Stimulated activated naive CD8-positive, alpha-beta T cell treated with anti-CD3 and anti-CD28 coated beads, Interleukin-15, Interleukin-2, amounts not matched to agents 100 ng/mL and 50 ng/mL, for 24 hours (primary cell): Measurements from ENCODE around the gene FOXF2.

Experiments used
- H3K27ac Mint-ChIP-seq: one replicate; pipeline ENCODE4 v1.8.0; 2021; ENCODE audit warnings: mild to moderate bottlenecking, mixed read lengths
- H3K27me3 Mint-ChIP-seq: one replicate; pipeline ENCODE4 v1.8.0; 2021; ENCODE audit warnings: mixed read lengths
- H3K36me3 Mint-ChIP-seq: one replicate; pipeline ENCODE4 v1.8.0; 2021; ENCODE audit warnings: low read depth, mixed read lengths
- H3K4me1 Mint-ChIP-seq: one replicate; pipeline ENCODE4 v1.8.0; 2021; ENCODE audit warnings: low read depth, mixed read lengths
- H3K4me3 Mint-ChIP-seq: one replicate; pipeline ENCODE4 v1.8.0; 2021; ENCODE audit warnings: mild to moderate bottlenecking, mixed read lengths
- H3K9me3 Mint-ChIP-seq: one replicate; pipeline ENCODE4 v1.8.0; 2021; ENCODE audit warnings: mixed read lengths

FOXF2 gene

GRCh38 chr6:1383729-1384548 is 5.4 kb upstream of the FOXF2 start:
- H3K27me3 Mint-ChIP-seq: peaks cover 81% of the 10 kb centered on the region

GRCh38 chr6:1384549-1385128 is 4.7 kb upstream of the FOXF2 start:
- Mint-ChIP-seq H3K36me3 (no peaks in the 10 kb centered on the region), H3K4me1 (peaks cover 36% of the 10 kb centered on the region), H3K27ac (no peak overlapping the region), H3K4me3 (no peak overlapping the region), H3K9me3 (no peaks in the 10 kb centered on the region), H3K27me3 (peaks cover 78% of the 10 kb centered on the region)

More at GRCh38 chr6:1383729-1384548, 5.4 kb upstream of the FOXF2 start:
- no peaks in the 10 kb centered on the region for H3K36me3 Mint-ChIP-seq
- H3K9me3 Mint-ChIP-seq: no peaks in the 10 kb centered on the region
- H3K27ac Mint-ChIP-seq: no peak overlapping the region
- H3K4me3 Mint-ChIP-seq: no peak overlapping the region
- peaks cover 41% of the 10 kb centered on the region for H3K4me1 Mint-ChIP-seq

- no peaks in the 10 kb centered on the region for H3K9me3 Mint-ChIP-seq
- H3K27me3 Mint-ChIP-seq: peaks cover 70% of the 10 kb centered on the region
- peak overlapping the region; percentile 7 for H3K27ac Mint-ChIP-seq
- H3K36me3 Mint-ChIP-seq: no peaks in the 10 kb centered on the region
- no peak overlapping the region for H3K4me3 Mint-ChIP-seq
- peaks cover 30% of the 10 kb centered on the region for H3K4me1 Mint-ChIP-seq
Measured at GRCh38 chr6:1385129-1386037, 4.0 kb upstream of the FOXF2 start.

- Mint-ChIP-seq H3K27ac (no peak overlapping the region), H3K4me3 (no peak overlapping the region), H3K4me1 (peaks cover 22% of the 10 kb centered on the region)
Measured at GRCh38 chr6:1386038-1386709, 3.2 kb upstream of the FOXF2 start.

GRCh38 chr6:1387538-1387875 is 1.9 kb upstream of the FOXF2 start:
- no peaks in the 10 kb centered on the region for H3K9me3 Mint-ChIP-seq
- H3K4me3 Mint-ChIP-seq: no peak overlapping the region
- no peaks in the 10 kb centered on the region for H3K36me3 Mint-ChIP-seq
- H3K27ac Mint-ChIP-seq: no peak overlapping the region
- peaks cover 21% of the 10 kb centered on the region for H3K4me1 Mint-ChIP-seq
- peaks cover 74% of the 10 kb centered on the region for H3K27me3 Mint-ChIP-seq

More at GRCh38 chr6:1386038-1386709, 3.2 kb upstream of the FOXF2 start:
- Mint-ChIP-seq H3K9me3 (no peaks in the 10 kb centered on the region), H3K27me3 (peaks cover 66% of the 10 kb centered on the region), H3K36me3 (no peaks in the 10 kb centered on the region)

GRCh38 chr6:1387876-1388629 is 1.3 kb upstream of the FOXF2 start:
- Mint-ChIP-seq H3K4me1 (peaks cover 21% of the 10 kb centered on the region), H3K4me3 (peak overlapping the region; percentile 26), H3K27me3 (peaks cover 71% of the 10 kb centered on the region), H3K9me3 (no peaks in the 10 kb centered on the region), H3K27ac (no peak overlapping the region), H3K36me3 (no peaks in the 10 kb centered on the region)

GRCh38 chr6:1388630-1389368 is 577 bp upstream of the FOXF2 start:
- peaks cover 21% of the 10 kb centered on the region for H3K4me1 Mint-ChIP-seq
- H3K36me3 Mint-ChIP-seq: no peaks in the 10 kb centered on the region
- H3K27me3 Mint-ChIP-seq: peaks cover 69% of the 10 kb centered on the region
- H3K9me3 Mint-ChIP-seq: no peaks in the 10 kb centered on the region
- H3K4me3 Mint-ChIP-seq: peak overlapping the region; percentile 54
- no peak overlapping the region for H3K27ac Mint-ChIP-seq

- peaks cover 15% of the 10 kb centered on the region for H3K4me1 Mint-ChIP-seq
- peaks cover 75% of the 10 kb centered on the region for H3K27me3 Mint-ChIP-seq
- H3K36me3 Mint-ChIP-seq: no peaks in the 10 kb centered on the region
- H3K27ac Mint-ChIP-seq: no peak overlapping the region
- H3K9me3 Mint-ChIP-seq: no peaks in the 10 kb centered on the region
- H3K4me3 Mint-ChIP-seq: peak overlapping the region; percentile 57
Measured at GRCh38 chr6:1390133-1390945, 963 bp downstream of the FOXF2 start.

GRCh38 chr6:1390946-1391799 is 1.8 kb downstream of the FOXF2 start:
- H3K9me3 Mint-ChIP-seq: no peaks in the 10 kb centered on the region
- peaks cover 11% of the 10 kb centered on the region for H3K4me1 Mint-ChIP-seq
- H3K27ac Mint-ChIP-seq: no peak overlapping the region
- H3K27me3 Mint-ChIP-seq: peaks cover 76% of the 10 kb centered on the region
- H3K4me3 Mint-ChIP-seq: no peak overlapping the region
- H3K36me3 Mint-ChIP-seq: no peaks in the 10 kb centered on the region

- H3K27ac Mint-ChIP-seq: no peak overlapping the region
- no peaks in the 10 kb centered on the region for H3K36me3 Mint-ChIP-seq
- peaks cover 76% of the 10 kb centered on the region for H3K27me3 Mint-ChIP-seq
- no peak overlapping the region for H3K4me3 Mint-ChIP-seq
- peaks cover 14% of the 10 kb centered on the region for H3K4me1 Mint-ChIP-seq
- no peaks in the 10 kb centered on the region for H3K9me3 Mint-ChIP-seq
Measured at GRCh38 chr6:1391800-1392309, 2.5 kb downstream of the FOXF2 start.

- Mint-ChIP-seq H3K27me3 (peaks cover 73% of the 10 kb centered on the region), H3K27ac (no peak overlapping the region), H3K36me3 (no peaks in the 10 kb centered on the region), H3K4me1 (peaks cover 16% of the 10 kb centered on the region), H3K4me3 (no peak overlapping the region), H3K9me3 (no peaks in the 10 kb centered on the region)
Measured at GRCh38 chr6:1392813-1393640, 3.7 kb downstream of the FOXF2 start.
